ENCODE measurements around the gene ME3. TPM values are rescaled to one million over a fixed set of nuclear protein-coding genes. Genes with fewer than 3 reads are reported as not detected.

Gene ME3
- total and polyA plus RNA-seq, 4 donors, result 1.4 to 7.2 (median 2.3) TPM

GRCh38 chr11:86482692-86483091, 189.7 kb downstream of the ME3 start:
- Histone ChIP-seq H3K27me3 (ENCODE audit: control insufficient read depth in 4 of 4, insufficient read depth in 4 of 4, low read length in 3 of 4) (no peaks in the 10 kb centered on the region), H3K4me1 (ENCODE audit: control insufficient read depth in 4 of 4, insufficient read depth in 4 of 4, low read length in 3 of 4) (no peaks in the 10 kb centered on the region), H3K36me3 (ENCODE audit: control insufficient read depth in 4 of 4, insufficient read depth in 3 of 4, low read depth in 1 of 4, low read length in 3 of 4) (no peaks in the 10 kb centered on the region), H3K4me3 (ENCODE audit: low read depth in 1 of 3, low read length in 3 of 3) (no peak overlapping the region), H3K9ac (ENCODE audit: low read depth in 1 of 2, low read length in 2 of 2) (no peak overlapping the region), H3K27ac (ENCODE audit: low read depth in 1 of 2, low read length in 2 of 2) (no peak overlapping the region), H3K9me3 (ENCODE audit: control insufficient read depth in 4 of 4, low read length in 3 of 4) (no peaks in the 10 kb centered on the region)
- no peak for TF ChIP-seq HNF4A (conservative IDR thresholded peaks at IDR 0.05)
- TF ChIP-seq ZBTB33 (IDR thresholded peaks at IDR 0.05), result no peak
- no peak for TF ChIP-seq RXRA (IDR thresholded peaks at IDR 0.05)
- no peak for TF ChIP-seq NR2F2 (IDR thresholded peaks at IDR 0.05)
- no peak for TF ChIP-seq EGR1 (IDR thresholded peaks at IDR 0.05; ENCODE audit: low read depth in 2 of 2)
- TF ChIP-seq MAX (IDR thresholded peaks at IDR 0.05), result no peak
- TF ChIP-seq RAD21 (IDR thresholded peaks at IDR 0.05), result no peak
- no peak for TF ChIP-seq GABPA (IDR thresholded peaks at IDR 0.05 in 1 of 2, conservative IDR thresholded peaks at IDR 0.05 in 1 of 2)
- no peak for TF ChIP-seq FOXA2 (IDR thresholded peaks at IDR 0.05)
- no peak for TF ChIP-seq TAF1 (conservative IDR thresholded peaks at IDR 0.05)
- TF ChIP-seq ATF3 (IDR thresholded peaks at IDR 0.05), result no peak
- TF ChIP-seq JUND (IDR thresholded peaks at IDR 0.05), result no peak
- no peak for TF ChIP-seq REST (IDR thresholded peaks at IDR 0.05)
- TF ChIP-seq YY1 (IDR thresholded peaks at IDR 0.05), result no peak
- TF ChIP-seq HNF4G (IDR thresholded peaks at IDR 0.05), result no peak
- TF ChIP-seq FOXA1 (IDR thresholded peaks at IDR 0.05), result no peak
- TF ChIP-seq SP1 (IDR thresholded peaks at IDR 0.05), result no peak
- 88% methylated on average over 2 of the region's 2 CpGs for WGBS
- no peak for DNase-seq (ENCODE audit: low spot score)

GRCh38 chr11:86481399-86481798, 191.0 kb downstream of the ME3 start:
- H3K36me3 ChIP-seq (ENCODE audit: control insufficient read depth in 4 of 4, insufficient read depth in 3 of 4, low read depth in 1 of 4, low read length in 3 of 4), result no peaks in the 10 kb centered on the region
- no peak overlapping the region for H3K9ac ChIP-seq (ENCODE audit: low read depth in 1 of 2, low read length in 2 of 2)
- H3K27me3 ChIP-seq (ENCODE audit: control insufficient read depth in 4 of 4, insufficient read depth in 4 of 4, low read length in 3 of 4), result no peaks in the 10 kb centered on the region
- no peaks in the 10 kb centered on the region for H3K9me3 ChIP-seq (ENCODE audit: control insufficient read depth in 4 of 4, low read length in 3 of 4)
- no peaks in the 10 kb centered on the region for H3K4me1 ChIP-seq (ENCODE audit: control insufficient read depth in 4 of 4, insufficient read depth in 4 of 4, low read length in 3 of 4)
- no peak overlapping the region for H3K4me3 ChIP-seq (ENCODE audit: low read depth in 1 of 3, low read length in 3 of 3)
- no peak overlapping the region for H3K27ac ChIP-seq (ENCODE audit: low read depth in 1 of 2, low read length in 2 of 2)
- WGBS, result 96% methylated on average over 1 of the region's 1 CpG
- no peak for DNase-seq (ENCODE audit: low spot score)
- no peak for TF ChIP-seq FOXA2 (IDR thresholded peaks at IDR 0.05)
- no peak for TF ChIP-seq RAD21 (IDR thresholded peaks at IDR 0.05)
- TF ChIP-seq ZBTB33 (IDR thresholded peaks at IDR 0.05), result no peak
- TF ChIP-seq GABPA (IDR thresholded peaks at IDR 0.05 in 1 of 2, conservative IDR thresholded peaks at IDR 0.05 in 1 of 2), result no peak
- no peak for TF ChIP-seq EGR1 (IDR thresholded peaks at IDR 0.05; ENCODE audit: low read depth in 2 of 2)
- no peak for TF ChIP-seq NR2F2 (IDR thresholded peaks at IDR 0.05)
- no peak for TF ChIP-seq TAF1 (conservative IDR thresholded peaks at IDR 0.05)
- no peak for TF ChIP-seq CTCF (IDR thresholded peaks at IDR 0.05; ENCODE audit: low read depth, low read length, missing input control)
- no peak for TF ChIP-seq ATF3 (IDR thresholded peaks at IDR 0.05)
- no peak for TF ChIP-seq JUND (IDR thresholded peaks at IDR 0.05)
- no peak for TF ChIP-seq FOXA1 (IDR thresholded peaks at IDR 0.05)
- no peak for TF ChIP-seq SP1 (IDR thresholded peaks at IDR 0.05)
- TF ChIP-seq RXRA (IDR thresholded peaks at IDR 0.05), result no peak
- no peak for TF ChIP-seq HNF4G (IDR thresholded peaks at IDR 0.05)
- TF ChIP-seq HNF4A (conservative IDR thresholded peaks at IDR 0.05), result no peak
- TF ChIP-seq YY1 (IDR thresholded peaks at IDR 0.05), result no peak
- no peak for TF ChIP-seq MAX (IDR thresholded peaks at IDR 0.05)

Data from liver (tissue), 9 donors.